ENCODE data around the gene SCG2.
"Not testable (repeated sequence)": the region's sequence is repeated elsewhere in the genome, so short reads cannot be mapped to it uniquely, and the experiment has no call there.

The SCG2 gene

GRCh38 chr2:223611061-223611460 is 8.9 kb upstream of the SCG2 start:
- DNase-seq (ENCODE audit: low read depth in 3 of 3): no peak

GRCh38 chr2:223607476-223607875 is 5.3 kb upstream of the SCG2 start:
- no peak for DNase-seq (ENCODE audit: low read depth in 3 of 3)

- no peak for DNase-seq (ENCODE audit: low read depth in 3 of 3)
These were observed 4.8 kb upstream of the SCG2 start for GRCh38 chr2:223606946-223607345.

GRCh38 chr2:223604231-223604630 is 2.1 kb upstream of the SCG2 start:
- no peak for DNase-seq (ENCODE audit: low read depth in 3 of 3)

GRCh38 chr2:223602972-223603371 is 811 bp upstream of the SCG2 start:
- no peak for DNase-seq (ENCODE audit: low read depth in 3 of 3)

- DNase-seq (ENCODE audit: low read depth in 3 of 3): no peak
These were observed 1.1 kb downstream of the SCG2 start for GRCh38 chr2:223601018-223601417.

- DNase-seq (ENCODE audit: low read depth in 3 of 3): no peak
These were observed 2.4 kb downstream of the SCG2 start for GRCh38 chr2:223599640-223600380.

GRCh38 chr2:223598994-223599639 is 3.0 kb downstream of the SCG2 start:
- DNase-seq (ENCODE audit: low read depth in 3 of 3): no peak

- DNase-seq (ENCODE audit: low read depth in 3 of 3): no peak
These were observed 5.1 kb downstream of the SCG2 start for GRCh38 chr2:223597076-223597475.

GRCh38 chr2:223596208-223596607 is 6.0 kb downstream of the SCG2 start:
- no peak for DNase-seq (ENCODE audit: low read depth in 3 of 3)

GRCh38 chr2:223594831-223595230 is 7.3 kb downstream of the SCG2 start:
- no peak for DNase-seq (ENCODE audit: low read depth in 3 of 3)

- no peak for DNase-seq (ENCODE audit: low read depth in 3 of 3)
These were observed 7.9 kb downstream of the SCG2 start for GRCh38 chr2:223594259-223594658.

GRCh38 chr2:223592689-223593088 is 9.5 kb downstream of the SCG2 start:
- DNase-seq (ENCODE audit: low read depth in 3 of 3): not testable (repeated sequence)

GRCh38 chr2:223591596-223591995 is 10.6 kb downstream of the SCG2 start:
- DNase-seq (ENCODE audit: low read depth in 3 of 3): no peak

GRCh38 chr2:223590964-223591363 is 11.2 kb downstream of the SCG2 start:
- no peak for DNase-seq (ENCODE audit: low read depth in 3 of 3)

- DNase-seq (ENCODE audit: low read depth in 3 of 3): no peak
These were observed 12.3 kb downstream of the SCG2 start for GRCh38 chr2:223589901-223590300.

GRCh38 chr2:223588251-223588650 is 13.9 kb downstream of the SCG2 start:
- no peak for DNase-seq (ENCODE audit: low read depth in 3 of 3)

- DNase-seq (ENCODE audit: low read depth in 3 of 3): no peak
These were observed 14.9 kb downstream of the SCG2 start for GRCh38 chr2:223587301-223587700.

GRCh38 chr2:223586261-223586660 is 15.9 kb downstream of the SCG2 start:
- no peak for DNase-seq (ENCODE audit: low read depth in 3 of 3)

GRCh38 chr2:223585666-223586065 is 16.5 kb downstream of the SCG2 start:
- DNase-seq (ENCODE audit: low read depth in 3 of 3): no peak

GRCh38 chr2:223582001-223582400 is 20.2 kb downstream of the SCG2 start:
- no peak for DNase-seq (ENCODE audit: low read depth in 3 of 3)

- no peak for DNase-seq (ENCODE audit: low read depth in 3 of 3)
These were observed 21.2 kb downstream of the SCG2 start for GRCh38 chr2:223580951-223581350.

- DNase-seq (ENCODE audit: low read depth in 3 of 3): no peak
These were observed 23.3 kb downstream of the SCG2 start for GRCh38 chr2:223578846-223579245.

GRCh38 chr2:223576873-223577272 is 25.3 kb downstream of the SCG2 start:
- DNase-seq (ENCODE audit: low read depth in 3 of 3): no peak
